Central memory CD8-positive, alpha-beta T cell (primary cell): ENCODE results near the gene POU6F1.

Source experiments
- ATAC-seq: fragments of 150-1000 bp; cut with Tn5 transposase; replicated peaks from 2 replicates; pipeline ENCODE4 v1.10.0; 2022; ENCODE audit warnings: mild to moderate bottlenecking, moderate FRiP score, moderate number of reproducible peaks; ENCODE audit not compliant: poor library complexity, severe bottlenecking; ENCODE audit errors: extremely low read depth
- DNase-seq, 2 donors: peaks; one replicate each; pipeline ENCODE4 v3.0.0; 2021; ENCODE audit warnings: low spot score in 2 of 2
- H3K27ac Mint-ChIP-seq: one replicate; pipeline ENCODE4 v1.8.0; 2022; ENCODE audit warnings: low read depth, mild to moderate bottlenecking, moderate library complexity, mixed read lengths
- H3K27me3 Mint-ChIP-seq: one replicate; pipeline ENCODE4 v1.8.0; 2022; ENCODE audit warnings: mixed read lengths
- H3K36me3 Mint-ChIP-seq: one replicate; pipeline ENCODE4 v1.8.0; 2022; ENCODE audit warnings: mild to moderate bottlenecking, moderate library complexity, mixed read lengths; ENCODE audit not compliant: insufficient read depth
- H3K4me1 Mint-ChIP-seq: one replicate; pipeline ENCODE4 v1.8.0; 2022; ENCODE audit warnings: mixed read lengths
- H3K4me3 Mint-ChIP-seq: one replicate; pipeline ENCODE4 v1.8.0; 2022; ENCODE audit warnings: mild to moderate bottlenecking, moderate library complexity, mixed read lengths
- H3K9me3 Mint-ChIP-seq: one replicate; pipeline ENCODE4 v1.8.0; 2022; ENCODE audit warnings: mixed read lengths

The POU6F1 gene

GRCh38 chr12:51160814-51161459 is 56.9 kb downstream of the POU6F1 start:
- ATAC-seq = no peak
- no peak overlapping the region for H3K4me3 Mint-ChIP-seq
- no peaks in the 10 kb centered on the region for H3K27me3 Mint-ChIP-seq
- no peak for DNase-seq
- H3K36me3 Mint-ChIP-seq = peaks cover 7% of the 10 kb centered on the region
- H3K27ac Mint-ChIP-seq = no peak overlapping the region
- no peaks in the 10 kb centered on the region for H3K9me3 Mint-ChIP-seq
- peaks cover 50% of the 10 kb centered on the region for H3K4me1 Mint-ChIP-seq

GRCh38 chr12:51156245-51156765 is 61.6 kb downstream of the POU6F1 start:
- H3K36me3 Mint-ChIP-seq = peaks cover 4% of the 10 kb centered on the region
- no peak overlapping the region for H3K27ac Mint-ChIP-seq
- no peak for DNase-seq
- ATAC-seq = no peak
- no peaks in the 10 kb centered on the region for H3K27me3 Mint-ChIP-seq
- H3K4me3 Mint-ChIP-seq = no peak overlapping the region
- H3K9me3 Mint-ChIP-seq = no peaks in the 10 kb centered on the region
- H3K4me1 Mint-ChIP-seq = peaks cover 29% of the 10 kb centered on the region

- H3K27me3 Mint-ChIP-seq = no peaks in the 10 kb centered on the region
- H3K9me3 Mint-ChIP-seq = no peaks in the 10 kb centered on the region
- H3K27ac Mint-ChIP-seq = no peak overlapping the region
- peaks cover 1% of the 10 kb centered on the region for H3K36me3 Mint-ChIP-seq
- no peak for ATAC-seq
- peaks cover 37% of the 10 kb centered on the region for H3K4me1 Mint-ChIP-seq
- DNase-seq = no peak
- no peak overlapping the region for H3K4me3 Mint-ChIP-seq
Measured at GRCh38 chr12:51152953-51153352, 64.9 kb downstream of the POU6F1 start.

GRCh38 chr12:51150777-51151176 is 67.1 kb downstream of the POU6F1 start:
- Mint-ChIP-seq H3K27me3 (no peaks in the 10 kb centered on the region), H3K27ac (peak overlapping the region; percentile 48), H3K9me3 (no peaks in the 10 kb centered on the region), H3K4me3 (no peak overlapping the region), H3K4me1 (peaks cover 43% of the 10 kb centered on the region), H3K36me3 (no peaks in the 10 kb centered on the region)
- DNase-seq = no peak
- ATAC-seq = no peak

GRCh38 chr12:51147309-51147708 is 70.6 kb downstream of the POU6F1 start:
- DNase-seq (no peak), ATAC-seq (no peak)
- Mint-ChIP-seq H3K9me3 (no peaks in the 10 kb centered on the region), H3K27me3 (no peaks in the 10 kb centered on the region), H3K4me1 (peaks cover 47% of the 10 kb centered on the region), H3K27ac (peak overlapping the region; percentile 3), H3K36me3 (peaks cover 3% of the 10 kb centered on the region), H3K4me3 (no peak overlapping the region)

- H3K27me3 Mint-ChIP-seq = no peaks in the 10 kb centered on the region
Measured at GRCh38 chr12:51139292-51139844, 78.5 kb downstream of the POU6F1 start.

More at GRCh38 chr12:51139292-51139844, 78.5 kb downstream of the POU6F1 start:
- no peak for ATAC-seq
- H3K36me3 Mint-ChIP-seq = peaks cover 12% of the 10 kb centered on the region
- peaks cover 16% of the 10 kb centered on the region for H3K4me1 Mint-ChIP-seq
- no peaks in the 10 kb centered on the region for H3K9me3 Mint-ChIP-seq
- H3K27ac Mint-ChIP-seq = peak overlapping the region; percentile 75
- no peak overlapping the region for H3K4me3 Mint-ChIP-seq
- no peak for DNase-seq
